GM19023 (cell line): ENCODE measurements around the gene STAT5B.
"Not testable (repeated sequence)": the region's sequence is repeated elsewhere in the genome, so short reads cannot be mapped to it uniquely, and the experiment has no call there.

ENCODE experiments used
- ATAC-seq: cut with Tn5 transposase; IDR thresholded peaks from one replicate; pipeline ENCODE4 v1.9.1; 2021; ENCODE audit warnings: mild to moderate bottlenecking, moderate library complexity; ENCODE audit not compliant: unreplicated experiment

STAT5B gene

GRCh38 chr17:42239576-42239975 is 36.6 kb downstream of the STAT5B start:
- not testable (repeated sequence) for ATAC-seq

DNA sequence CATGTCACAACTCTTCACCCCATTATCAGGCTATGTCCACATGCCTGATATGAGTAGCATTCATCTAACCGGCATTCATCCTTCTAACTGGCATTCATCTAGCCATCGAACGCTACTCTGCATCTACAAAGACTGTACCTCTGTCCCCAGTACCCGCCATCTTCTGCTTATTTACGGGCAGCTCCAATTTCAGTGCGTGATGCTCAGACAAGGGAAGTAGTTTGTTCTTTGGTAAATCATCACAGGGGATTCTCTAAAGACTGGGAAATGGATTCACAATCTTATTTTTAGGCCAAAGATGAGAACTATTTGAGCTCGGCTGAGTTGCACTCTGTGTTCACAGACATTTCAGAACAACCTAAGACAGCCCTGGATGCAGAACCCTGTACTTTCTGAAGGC is 39.4 kb downstream of the STAT5B start:
- ATAC-seq = no peak

- no peak for ATAC-seq
These were observed 42.2 kb downstream of the STAT5B start for GRCh38 chr17:42233994-42234393.

DNA sequence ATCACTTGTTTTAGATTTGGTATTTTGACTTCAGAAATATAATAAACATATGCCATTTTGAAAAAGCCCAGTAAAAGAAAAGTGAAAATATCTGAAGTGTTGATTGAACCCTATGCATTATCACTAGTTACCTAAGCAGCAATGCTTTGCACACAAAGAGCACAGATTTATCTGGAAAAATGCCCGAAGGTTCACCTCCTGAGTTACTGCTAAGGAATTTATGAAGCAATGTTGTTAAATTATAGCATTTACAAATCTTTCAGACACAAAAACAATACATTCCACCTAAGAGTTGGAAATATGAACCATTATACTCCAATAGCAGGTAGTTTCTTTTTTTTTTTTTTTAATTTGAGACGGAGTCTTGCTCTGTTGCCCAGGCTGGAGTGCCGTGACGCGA is 43.0 kb downstream of the STAT5B start:
- no peak for ATAC-seq

GRCh38 chr17:42230225-42230624 is 46.0 kb downstream of the STAT5B start:
- no peak for ATAC-seq

GRCh38 chr17:42227849-42228700 is 48.1 kb downstream of the STAT5B start:
- no peak for ATAC-seq

- no peak for ATAC-seq
These were observed 50.5 kb downstream of the STAT5B start for GRCh38 chr17:42225646-42226045.

DNA sequence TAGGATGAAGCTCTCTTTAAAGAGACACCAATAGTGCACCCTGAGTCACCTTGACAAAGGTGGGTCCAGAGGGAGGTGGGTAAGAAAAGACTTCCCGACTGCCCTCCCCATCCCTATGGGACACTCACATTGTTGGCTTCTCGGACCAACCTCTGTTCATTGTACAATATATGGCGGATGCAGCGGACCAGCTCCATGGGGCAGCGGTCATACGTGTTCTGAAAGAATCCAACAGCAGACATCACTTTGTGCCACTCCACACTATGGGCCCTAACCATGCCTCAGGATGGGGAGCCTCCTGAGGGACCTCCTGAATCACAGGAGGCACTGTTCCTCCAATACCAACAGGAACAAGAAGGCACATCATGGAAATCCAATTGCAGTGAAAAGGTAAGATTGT is 51.5 kb downstream of the STAT5B start:
- no peak for ATAC-seq

- ATAC-seq = no peak
These were observed 54.1 kb downstream of the STAT5B start for GRCh38 chr17:42221886-42222745.

DNA sequence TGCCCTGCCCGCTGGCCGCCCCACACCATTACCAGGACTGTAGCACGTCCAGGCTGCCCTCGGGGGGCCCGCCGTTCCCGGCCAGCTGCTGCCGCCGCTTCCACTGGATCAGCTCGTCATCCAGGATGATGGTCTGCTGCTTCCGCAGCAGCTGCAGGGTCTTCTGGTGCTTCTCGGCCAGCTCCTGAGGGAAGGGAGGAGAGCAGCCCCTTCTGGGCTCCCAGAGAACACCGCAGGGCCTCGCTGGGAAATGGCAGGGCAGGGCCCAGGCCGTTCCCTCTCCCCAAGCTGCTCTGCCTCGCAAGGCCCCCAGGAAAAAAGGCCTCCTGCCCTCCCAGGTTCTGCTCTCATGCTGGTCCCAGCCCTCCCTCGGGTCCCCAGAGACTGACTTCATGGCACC is 56.9 kb downstream of the STAT5B start:
- ATAC-seq = not testable (repeated sequence)

GRCh38 chr17:42214156-42214555 is 62.0 kb downstream of the STAT5B start:
- no peak for ATAC-seq

DNA sequence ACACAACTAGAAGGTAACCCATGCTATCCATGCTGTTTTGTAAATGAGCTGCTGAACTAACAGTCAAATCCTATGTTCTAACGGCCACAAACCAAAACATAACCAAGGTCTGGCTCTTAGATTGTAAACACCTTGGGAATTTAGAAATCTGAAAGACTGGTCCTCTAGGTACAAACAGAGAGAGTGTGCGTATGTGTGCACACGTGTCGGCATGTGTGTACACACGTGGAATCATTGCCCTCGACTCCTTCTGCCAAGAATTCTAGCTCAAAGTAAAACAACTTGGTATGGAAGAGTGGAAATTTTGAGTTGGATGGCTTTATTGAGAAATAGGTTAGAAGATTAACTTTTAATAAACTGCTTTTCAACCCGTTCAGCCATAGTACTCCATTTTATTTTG is 63.8 kb downstream of the STAT5B start:
- no peak for ATAC-seq

DNA sequence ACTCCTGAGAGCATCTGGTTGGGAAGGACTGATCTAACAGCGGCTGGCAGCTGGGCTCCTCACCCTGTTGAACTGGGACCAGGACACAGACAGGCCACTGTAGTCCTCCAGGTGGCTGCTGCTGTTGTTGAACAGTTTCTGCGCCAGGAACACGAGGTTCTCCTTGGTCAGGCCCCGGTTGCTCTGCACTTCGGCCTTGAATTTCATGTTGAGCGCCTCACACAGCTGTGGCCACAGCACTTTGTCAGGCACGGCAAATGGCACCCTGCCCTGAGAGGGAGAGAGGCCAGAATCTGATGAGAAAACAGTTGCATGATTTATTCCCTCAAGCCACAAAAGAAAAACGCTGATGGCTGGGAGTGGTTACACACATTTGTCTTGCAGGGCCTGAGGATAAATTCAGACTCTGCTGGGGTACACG is 64.3 kb downstream of the STAT5B start:
- not testable (repeated sequence) for ATAC-seq

DNA sequence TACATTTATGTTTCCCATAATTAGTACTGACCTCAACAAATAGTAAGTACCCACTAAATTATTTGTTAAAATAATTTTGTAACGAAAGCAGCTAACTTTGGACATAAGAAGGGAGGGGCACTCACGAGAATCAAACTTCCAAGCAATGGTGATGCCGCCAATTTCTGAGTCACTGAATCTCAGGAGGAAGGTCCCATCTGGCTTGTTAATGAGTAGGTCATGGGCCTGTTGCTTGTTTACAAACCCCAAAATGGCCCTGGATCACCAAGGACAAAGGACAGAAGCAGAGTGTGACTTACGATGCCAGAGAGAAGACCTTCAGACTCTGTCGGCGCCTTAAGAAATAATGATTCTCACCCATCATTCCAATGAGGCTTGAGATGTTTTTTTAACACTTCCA is 66.1 kb downstream of the STAT5B start:
- ATAC-seq = no peak

GRCh38 chr17:42206153-42206612 is 70.0 kb downstream of the STAT5B start:
- ATAC-seq = not testable (repeated sequence)

DNA sequence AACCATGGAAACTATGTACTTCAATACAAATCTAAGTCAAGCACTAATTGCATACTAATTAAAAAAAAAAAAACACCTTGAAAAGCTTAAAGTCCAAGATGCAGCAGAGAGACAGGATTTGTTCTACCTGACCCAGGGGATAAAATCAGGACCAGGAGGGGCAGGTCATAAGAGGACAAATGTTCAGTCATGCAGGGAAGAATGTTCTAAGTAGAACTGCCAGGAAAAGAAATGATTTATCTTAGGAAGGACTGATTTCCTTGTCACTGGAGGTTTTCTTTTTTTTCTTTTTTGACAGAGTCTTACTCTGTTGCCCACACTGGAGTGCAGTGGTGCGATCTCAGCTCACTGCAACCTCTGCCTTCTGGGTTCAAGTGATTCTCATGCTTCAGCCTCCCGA is 72.8 kb downstream of the STAT5B start:
- no peak for ATAC-seq

DNA sequence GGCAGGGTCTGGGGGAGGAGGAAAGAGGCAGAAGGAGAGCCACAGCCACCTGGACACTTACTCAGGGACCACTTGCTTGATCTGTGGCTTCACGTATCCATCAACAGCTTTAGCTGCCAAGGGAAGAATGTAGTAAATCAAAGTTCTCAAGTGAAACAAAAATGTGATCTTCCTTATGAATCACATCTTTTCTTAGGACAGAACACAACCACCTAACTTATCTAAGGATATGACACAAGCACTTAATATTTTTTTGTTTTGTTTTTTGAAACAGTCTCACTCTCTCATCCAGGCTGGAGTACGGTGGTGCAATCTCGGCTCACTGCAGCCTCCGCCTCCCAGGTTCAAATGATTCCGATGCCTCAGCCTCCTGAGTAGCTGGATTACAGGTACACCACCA is 73.5 kb downstream of the STAT5B start:
- no peak for ATAC-seq

GRCh38 chr17:42202159-42202558 is 74.0 kb downstream of the STAT5B start:
- ATAC-seq = no peak

DNA sequence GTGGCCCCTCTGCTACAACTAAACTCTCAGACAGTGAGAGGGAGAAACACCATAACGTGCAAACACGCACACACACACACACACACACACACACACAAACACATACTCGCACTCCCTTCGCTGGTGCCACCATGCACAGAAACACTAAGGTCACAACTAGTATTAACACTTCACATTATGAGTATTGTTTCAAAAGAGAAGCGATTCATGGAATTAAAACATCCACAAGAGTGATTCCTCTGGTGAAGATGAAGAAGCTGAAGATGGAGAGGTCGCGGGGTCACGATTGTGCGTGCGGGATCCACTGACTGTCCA is 74.8 kb downstream of the STAT5B start:
- no peak for ATAC-seq

- no peak for ATAC-seq
These were observed 75.3 kb downstream of the STAT5B start for GRCh38 chr17:42200706-42201457.

GRCh38 chr17:42199416-42200011 is 76.7 kb downstream of the STAT5B start:
- no peak for ATAC-seq
